ENCODE measurements around the gene TIE1. TPM values are rescaled to one million over a fixed set of nuclear protein-coding genes. Genes with fewer than 3 reads are reported as not detected.

TIE1 gene
- total RNA-seq, 4 donors from 2014 or later, result 11.4 to 49.3 (median 30.2) TPM

GRCh38 chr1:43255438-43256210 is 45.2 kb upstream of the TIE1 start:
- WGBS, 2 donors (ENCODE audit: low coverage in 1 of 2), result 74 to 100% methylated on average over 1 to 7 of the region's 10 CpGs
- ATAC-seq, result no peak
- Histone ChIP-seq H3K4me3 (no peak overlapping the region), H3K9me3 (no peaks in the 10 kb centered on the region), H3K27ac (no peak overlapping the region), H3K4me1 (no peaks in the 10 kb centered on the region), H3K27me3 (no peaks in the 10 kb centered on the region), H3K36me3 (no peaks in the 10 kb centered on the region)
- TF ChIP-seq EP300 (IDR thresholded peaks at IDR 0.05) (no peak), POLR2A (IDR thresholded peaks at IDR 0.05) (no peak), CTCF (IDR thresholded peaks at IDR 0.05) (no peak), POLR2AphosphoS5 (IDR thresholded peaks at IDR 0.05) (no peak)

GRCh38 chr1:43256675-43257570 is 43.9 kb upstream of the TIE1 start:
- Histone ChIP-seq H3K4me1 (no peaks in the 10 kb centered on the region), H3K9me3 (no peaks in the 10 kb centered on the region), H3K4me3 (no peak overlapping the region), H3K36me3 (no peaks in the 10 kb centered on the region), H3K27ac (no peak overlapping the region), H3K27me3 (no peaks in the 10 kb centered on the region)
- TF ChIP-seq EP300 (IDR thresholded peaks at IDR 0.05) (no peak), POLR2AphosphoS5 (IDR thresholded peaks at IDR 0.05) (no peak), CTCF (IDR thresholded peaks at IDR 0.05) (no peak)
- 73 to 87% methylated on average over 5 to 6 of the region's 8 CpGs for WGBS, 2 donors (ENCODE audit: low coverage in 1 of 2)
- no peak for ATAC-seq

GRCh38 chr1:43258370-43258769 is 42.4 kb upstream of the TIE1 start:
- H3K27ac ChIP-seq, result no peak overlapping the region
- 76% methylated on average over 3 of the region's 3 CpGs; no CpG with 5 or more reads in 1 of the 2 donors for WGBS, 2 donors (ENCODE audit: low coverage in 1 of 2)
- H3K9me3 ChIP-seq, result no peaks in the 10 kb centered on the region
- H3K4me3 ChIP-seq, result no peak overlapping the region
- no peaks in the 10 kb centered on the region for H3K27me3 ChIP-seq
- no peak for ATAC-seq
- TF ChIP-seq POLR2A (IDR thresholded peaks at IDR 0.05) (no peak), POLR2AphosphoS5 (IDR thresholded peaks at IDR 0.05) (no peak), EP300 (IDR thresholded peaks at IDR 0.05) (no peak), CTCF (IDR thresholded peaks at IDR 0.05) (no peak)
- no peaks in the 10 kb centered on the region for H3K4me1 ChIP-seq
- no peaks in the 10 kb centered on the region for H3K36me3 ChIP-seq

GRCh38 chr1:43265431-43265830 is 35.4 kb upstream of the TIE1 start:
- TF ChIP-seq EP300 (IDR thresholded peaks at IDR 0.05) (no peak), POLR2A (IDR thresholded peaks at IDR 0.05) (no peak), POLR2AphosphoS5 (IDR thresholded peaks at IDR 0.05) (no peak), CTCF (IDR thresholded peaks at IDR 0.05) (no peak)
- H3K9me3 ChIP-seq, result no peaks in the 10 kb centered on the region
- H3K27me3 ChIP-seq, result peaks cover 14% of the 10 kb centered on the region
- peaks cover 0 to 4% (median 0%) of the 10 kb centered on the region in 3 donors for H3K4me1 ChIP-seq
- WGBS, 2 donors (ENCODE audit: low coverage in 1 of 2), result 78 to 90% methylated on average over 4 of the region's 4 CpGs
- no peak overlapping the region for H3K27ac ChIP-seq
- H3K4me3 ChIP-seq, result no peak overlapping the region
- H3K36me3 ChIP-seq, result no peaks in the 10 kb centered on the region
- ATAC-seq, result no peak

Data from gastroesophageal sphincter (tissue), 4 donors.